Astrocyte (in vitro differentiated cells and primary cell): Measurements from ENCODE around the gene ART3. TPM values are rescaled to one million over a fixed set of nuclear protein-coding genes. Genes with fewer than 3 reads are reported as not detected.

Experiments
- DNase-seq: peaks from one replicate; pipeline ENCODE4 v3.0.0-alpha.2; 2010; ENCODE audit warnings: low read depth
- FAIRE-seq: peaks from 2 replicates; lab custom pipeline; 2011; peaks lifted over from hg19 to GRCh38; lab: Jason Lieb, UNC
- H2AFZ ChIP-seq: 2 replicates; pipeline ENCODE4 v1.6.0; 2012; ENCODE audit warnings: low read depth, low read length, inconsistent platforms
- H3K27ac ChIP-seq: 2 replicates; pipeline ENCODE4 v1.5.1; 2011; ENCODE audit warnings: low read depth, low read length, inconsistent platforms
- H3K27me3 ChIP-seq: 2 replicates; pipeline ENCODE4 v1.6.0; 2011; ENCODE audit warnings: low read length, inconsistent platforms; ENCODE audit not compliant: insufficient read depth
- H3K36me3 ChIP-seq: 2 replicates; pipeline ENCODE4 v1.5.1; 2011; ENCODE audit warnings: low read length, inconsistent platforms; ENCODE audit not compliant: insufficient read depth
- H3K4me1 ChIP-seq: 2 replicates; pipeline ENCODE4 v1.5.1; 2011; ENCODE audit warnings: low read length, inconsistent platforms; ENCODE audit not compliant: insufficient read depth
- H3K4me2 ChIP-seq: 2 replicates; pipeline ENCODE4 v1.6.0; 2012; ENCODE audit warnings: low read length, inconsistent platforms
- H3K4me3 ChIP-seq: 2 replicates; pipeline ENCODE4 v1.5.1; 2011; ENCODE audit warnings: low read depth, mild to moderate bottlenecking, low read length, inconsistent platforms; ENCODE audit not compliant: insufficient read depth
- H3K79me2 ChIP-seq: 2 replicates; pipeline ENCODE4 v1.6.0; 2012; ENCODE audit warnings: mild to moderate bottlenecking, low read length, inconsistent platforms; ENCODE audit not compliant: insufficient read depth
- H3K9ac ChIP-seq: 2 replicates; pipeline ENCODE4 v1.6.0; 2012; ENCODE audit warnings: mild to moderate bottlenecking, low read length, inconsistent platforms
- H3K9me3 ChIP-seq: 2 replicates; pipeline ENCODE4 v1.5.1; 2012; ENCODE audit warnings: low read depth, mild to moderate bottlenecking, low read length, inconsistent platforms; ENCODE audit not compliant: insufficient read depth
- H4K20me1 ChIP-seq: 2 replicates; pipeline ENCODE4 v1.6.0; 2012; ENCODE audit warnings: low read length, inconsistent platforms; ENCODE audit not compliant: insufficient read depth
- H3K27ac Mint-ChIP-seq: one replicate; pipeline ENCODE4 v1.8.0; 2021; ENCODE audit warnings: mild to moderate bottlenecking, mixed read lengths; ENCODE audit not compliant: unreplicated experiment
- H3K27me3 Mint-ChIP-seq: one replicate; pipeline ENCODE4 v1.8.0; 2021; ENCODE audit warnings: low read depth, mixed read lengths; ENCODE audit not compliant: unreplicated experiment
- H3K36me3 Mint-ChIP-seq: one replicate; pipeline ENCODE4 v1.8.0; 2021; ENCODE audit warnings: low read depth, mixed read lengths; ENCODE audit not compliant: unreplicated experiment
- H3K4me1 Mint-ChIP-seq: one replicate; pipeline ENCODE4 v1.8.0; 2021; ENCODE audit warnings: low read depth, mixed read lengths; ENCODE audit not compliant: unreplicated experiment
- H3K4me3 Mint-ChIP-seq: one replicate; pipeline ENCODE4 v1.8.0; 2021; ENCODE audit warnings: mild to moderate bottlenecking, moderate library complexity, mixed read lengths; ENCODE audit not compliant: unreplicated experiment
- H3K9me3 Mint-ChIP-seq: one replicate; pipeline ENCODE4 v1.8.0; 2021; ENCODE audit warnings: mild to moderate bottlenecking, mixed read lengths; ENCODE audit not compliant: unreplicated experiment
- CTCF ChIP-seq: IDR thresholded peaks from 2 replicates; pipeline ENCODE4 v1.5.1; 2011; ENCODE audit warnings: low read depth, mild to moderate bottlenecking, inconsistent platforms, low read length, moderate library complexity; ENCODE audit not compliant: insufficient read depth
- EZH2 ChIP-seq: IDR thresholded peaks from 2 replicates; pipeline ENCODE4 v1.6.1; 2012; ENCODE audit warnings: mild to moderate bottlenecking, low read length, inconsistent platforms; ENCODE audit not compliant: insufficient read depth
- total RNA-seq: library from RNA; stranded (reverse); gene quantifications from 2 replicates; pipeline ENCODE4 v1.2.1, GENCODE V29; 2021

Gene ART3
- total RNA-seq, 1 donor from 2014 or later = not detected

GRCh38 chr4:76058302-76058701, 16.2 kb upstream of the ART3 start:
- Mint-ChIP-seq H3K27ac (no peak overlapping the region), H3K36me3 (no peaks in the 10 kb centered on the region), H3K9me3 (no peaks in the 10 kb centered on the region), H3K4me3 (no peak overlapping the region), H3K27me3 (peaks cover 7% of the 10 kb centered on the region), H3K4me1 (no peaks in the 10 kb centered on the region)
- H2AFZ ChIP-seq = no peak overlapping the region
- DNase-seq (no peak), FAIRE-seq (no peak)
- no peak overlapping the region for H3K27ac ChIP-seq
- H3K27me3 ChIP-seq = peaks cover 24% of the 10 kb centered on the region
- no peak overlapping the region for H3K4me2 ChIP-seq
- TF ChIP-seq CTCF (no peak), EZH2 (no peak)
- H3K4me1 ChIP-seq = no peaks in the 10 kb centered on the region
- H3K36me3 ChIP-seq = no peaks in the 10 kb centered on the region
- no peaks in the 10 kb centered on the region for H3K9me3 ChIP-seq
- no peak overlapping the region for H3K4me3 ChIP-seq
- no peaks in the 10 kb centered on the region for H4K20me1 ChIP-seq
- no peak overlapping the region for H3K9ac ChIP-seq
- no peaks in the 10 kb centered on the region for H3K79me2 ChIP-seq

- Histone ChIP-seq H3K4me3 (no peak overlapping the region), H3K27ac (no peak overlapping the region), H3K4me1 (no peaks in the 10 kb centered on the region), H3K27me3 (peaks cover 24% of the 10 kb centered on the region), H3K4me2 (no peak overlapping the region), H3K36me3 (no peaks in the 10 kb centered on the region), H3K9ac (no peak overlapping the region), H3K79me2 (no peaks in the 10 kb centered on the region), H2AFZ (no peak overlapping the region), H3K9me3 (no peaks in the 10 kb centered on the region), H4K20me1 (no peaks in the 10 kb centered on the region)
- H3K4me1 Mint-ChIP-seq = no peaks in the 10 kb centered on the region
- H3K27me3 Mint-ChIP-seq = peaks cover 7% of the 10 kb centered on the region
- FAIRE-seq (no peak), DNase-seq (no peak)
- TF ChIP-seq EZH2 (no peak), CTCF (no peak)
- no peak overlapping the region for H3K4me3 Mint-ChIP-seq
- H3K9me3 Mint-ChIP-seq = no peaks in the 10 kb centered on the region
- H3K36me3 Mint-ChIP-seq = no peaks in the 10 kb centered on the region
- no peak overlapping the region for H3K27ac Mint-ChIP-seq
Observed at GRCh38 chr4:76058888-76059426, 15.6 kb upstream of the ART3 start.

GRCh38 chr4:76059750-76060149, 14.8 kb upstream of the ART3 start:
- Histone ChIP-seq H3K9ac (no peak overlapping the region), H3K27me3 (peaks cover 24% of the 10 kb centered on the region), H3K4me3 (no peak overlapping the region), H3K27ac (no peak overlapping the region), H3K4me2 (no peak overlapping the region), H2AFZ (no peak overlapping the region), H3K79me2 (no peaks in the 10 kb centered on the region), H3K4me1 (no peaks in the 10 kb centered on the region), H3K9me3 (no peaks in the 10 kb centered on the region), H3K36me3 (no peaks in the 10 kb centered on the region), H4K20me1 (no peaks in the 10 kb centered on the region)
- Mint-ChIP-seq H3K4me1 (no peaks in the 10 kb centered on the region), H3K27me3 (peaks cover 7% of the 10 kb centered on the region), H3K4me3 (no peak overlapping the region), H3K36me3 (no peaks in the 10 kb centered on the region), H3K9me3 (no peaks in the 10 kb centered on the region), H3K27ac (no peak overlapping the region)
- FAIRE-seq (no peak), DNase-seq (no peak)
- no peak for TF ChIP-seq EZH2
- TF ChIP-seq CTCF = no peak
